HG03432 (cell line): ENCODE results near the gene EPS8L1.

Experiments used
- ATAC-seq: cut with Tn5 transposase; IDR thresholded peaks from one replicate; pipeline ENCODE4 v1.9.1; 2021; ENCODE audit warnings: mild to moderate bottlenecking, moderate library complexity; ENCODE audit not compliant: unreplicated experiment

Gene EPS8L1

DNA sequence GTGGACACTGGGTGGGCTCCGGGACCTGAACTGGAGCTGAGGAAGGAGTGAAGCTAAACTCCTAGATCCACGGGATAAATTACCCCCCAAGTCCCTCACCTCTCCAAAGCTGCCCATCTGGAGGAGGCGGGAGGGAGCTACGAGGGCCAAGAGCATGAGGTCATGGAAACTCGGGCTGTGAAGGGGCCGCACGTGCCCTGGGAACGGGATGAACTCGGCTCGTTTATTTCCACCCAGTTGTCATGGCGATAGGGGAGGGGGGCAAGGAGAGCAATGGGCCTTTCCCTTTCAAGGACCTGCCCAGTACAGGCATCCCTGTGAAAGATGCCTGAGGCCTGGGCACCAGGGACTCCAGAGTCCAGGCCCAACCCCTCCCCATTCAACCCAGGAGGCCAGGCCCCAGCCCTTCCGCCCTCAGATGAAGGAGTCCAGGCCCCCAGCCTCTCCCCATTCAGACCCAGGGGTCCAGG, 37.9 kb downstream of the EPS8L1 start:
- no peak for ATAC-seq

DNA sequence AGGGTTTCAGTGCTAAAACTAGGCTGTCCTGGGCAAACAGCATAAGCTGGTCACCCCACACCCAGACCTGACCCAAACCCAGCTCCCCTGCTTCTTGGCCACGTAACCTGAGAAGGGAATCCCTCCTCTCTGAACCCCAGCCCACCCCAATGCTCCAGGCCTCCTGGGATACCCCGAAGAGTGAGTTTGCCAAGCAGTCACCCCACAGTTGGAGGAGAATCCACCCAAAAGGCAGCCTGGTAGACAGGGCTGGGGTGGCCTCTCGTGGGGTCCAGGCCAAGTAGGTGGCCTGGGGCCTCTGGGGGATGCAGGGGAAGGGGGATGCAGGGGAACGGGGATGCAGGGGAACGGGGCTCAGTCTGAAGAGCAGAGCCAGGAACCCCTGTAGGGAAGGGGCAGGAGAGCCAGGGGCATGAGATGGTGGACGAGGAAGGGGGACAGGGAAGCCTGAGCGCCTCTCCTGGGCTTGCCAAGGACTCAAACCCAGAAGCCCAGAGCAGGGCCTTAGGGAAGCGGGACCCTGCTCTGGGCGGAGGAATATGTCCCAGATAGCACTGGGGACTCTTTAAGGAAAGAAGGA, 39.0 kb downstream of the EPS8L1 start:
- no peak for ATAC-seq

DNA sequence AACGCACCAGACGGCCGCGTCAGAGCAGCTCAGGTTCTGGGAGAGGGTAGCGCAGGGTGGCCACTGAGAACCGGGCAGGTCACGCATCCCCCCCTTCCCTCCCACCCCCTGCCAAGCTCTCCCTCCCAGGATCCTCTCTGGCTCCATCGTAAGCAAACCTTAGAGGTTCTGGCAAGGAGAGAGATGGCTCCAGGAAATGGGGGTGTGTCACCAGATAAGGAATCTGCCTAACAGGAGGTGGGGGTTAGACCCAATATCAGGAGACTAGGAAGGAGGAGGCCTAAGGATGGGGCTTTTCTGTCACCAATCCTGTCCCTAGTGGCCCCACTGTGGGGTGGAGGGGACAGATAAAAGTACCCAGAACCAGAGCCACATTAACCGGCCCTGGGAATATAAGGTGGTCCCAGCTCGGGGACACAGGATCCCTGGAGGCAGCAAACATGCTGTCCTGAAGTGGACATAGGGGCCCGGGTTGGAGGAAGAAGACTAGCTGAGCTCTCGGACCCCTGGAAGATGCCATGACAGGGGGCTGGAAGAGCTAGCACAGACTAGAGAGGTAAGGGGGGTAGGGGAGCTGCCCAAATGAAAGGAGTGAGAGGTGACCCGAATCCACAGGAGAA, 39.9 kb downstream of the EPS8L1 start:
- ATAC-seq = no peak

DNA sequence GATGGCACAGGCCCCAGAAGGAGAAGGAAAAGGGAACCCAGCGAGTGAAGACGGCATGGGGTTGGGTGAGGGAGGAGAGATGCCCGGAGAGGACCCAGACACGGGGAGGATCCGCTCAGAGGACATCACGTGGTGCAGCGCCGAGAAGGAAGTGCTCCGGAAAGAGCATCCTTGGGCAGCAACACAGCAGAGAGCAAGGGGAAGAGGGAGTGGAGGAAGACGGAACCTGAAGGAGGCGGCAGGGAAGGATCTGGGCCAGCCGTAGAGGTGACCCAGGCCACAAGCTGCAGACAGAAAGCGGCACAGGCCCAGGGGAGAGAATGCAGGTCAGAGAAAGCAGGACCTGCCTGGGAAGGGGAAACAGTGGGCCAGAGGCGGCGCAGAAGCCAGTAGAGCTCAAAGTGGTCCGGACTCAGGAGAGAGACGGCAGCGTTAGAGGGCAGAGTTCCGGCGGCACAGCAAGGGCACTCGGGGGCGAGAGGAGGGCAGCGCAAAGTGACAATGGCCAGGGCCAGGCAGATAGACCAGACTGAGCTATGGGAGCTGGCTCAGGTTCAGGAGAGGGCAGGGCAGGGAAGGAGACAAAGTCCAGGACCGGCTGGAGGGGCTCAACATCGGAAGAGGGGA, 40.7 kb downstream of the EPS8L1 start:
- no peak for ATAC-seq

DNA sequence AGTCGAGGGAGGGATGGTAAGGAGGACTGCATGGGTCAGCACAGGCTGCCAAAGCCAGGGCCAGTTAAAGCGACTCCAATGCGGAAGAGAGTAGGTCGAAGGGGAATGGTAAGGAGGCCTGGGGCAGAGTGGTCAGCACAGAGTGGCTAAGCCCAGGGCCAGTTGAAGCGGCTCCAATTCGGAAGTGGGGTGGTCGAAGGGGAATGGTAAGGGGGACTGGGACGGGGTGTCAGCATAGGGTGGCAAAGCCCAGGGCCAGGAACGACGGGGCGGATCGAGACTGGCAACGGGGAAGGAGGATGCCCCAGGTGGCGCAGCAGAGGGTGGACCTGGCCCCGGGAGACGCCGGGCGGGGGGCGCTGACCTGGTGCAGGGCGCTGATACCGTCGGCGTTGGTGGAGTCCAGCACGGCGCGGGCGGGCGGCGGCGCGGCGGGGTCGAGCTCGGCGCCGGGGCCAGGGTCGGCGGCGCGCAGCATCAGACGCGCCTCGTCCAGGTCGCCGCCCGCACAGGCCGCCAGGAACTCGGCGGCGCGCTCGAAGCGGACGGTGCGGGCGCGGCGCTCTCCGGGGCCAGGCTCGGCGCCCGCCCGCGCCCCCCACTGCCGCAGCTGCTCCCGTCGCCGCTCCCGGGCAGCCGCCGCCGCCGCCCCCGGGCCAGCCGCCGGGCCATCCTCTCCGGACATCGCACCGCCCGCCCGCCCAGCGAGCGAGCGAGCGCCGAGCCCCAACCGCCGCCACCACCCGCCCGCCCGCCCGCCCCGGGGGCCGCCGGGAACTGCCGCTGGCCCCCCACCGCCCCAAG, 41.4 kb downstream of the EPS8L1 start, which contains the start of gene PPP1R12C:
Gene PPP1R12C, minus strand, starts transcription at position 779 of the 804 bp plus-strand sequence. Its CDS starts 94 bp downstream, at position 685.
- peak; percentile 10 for ATAC-seq

DNA sequence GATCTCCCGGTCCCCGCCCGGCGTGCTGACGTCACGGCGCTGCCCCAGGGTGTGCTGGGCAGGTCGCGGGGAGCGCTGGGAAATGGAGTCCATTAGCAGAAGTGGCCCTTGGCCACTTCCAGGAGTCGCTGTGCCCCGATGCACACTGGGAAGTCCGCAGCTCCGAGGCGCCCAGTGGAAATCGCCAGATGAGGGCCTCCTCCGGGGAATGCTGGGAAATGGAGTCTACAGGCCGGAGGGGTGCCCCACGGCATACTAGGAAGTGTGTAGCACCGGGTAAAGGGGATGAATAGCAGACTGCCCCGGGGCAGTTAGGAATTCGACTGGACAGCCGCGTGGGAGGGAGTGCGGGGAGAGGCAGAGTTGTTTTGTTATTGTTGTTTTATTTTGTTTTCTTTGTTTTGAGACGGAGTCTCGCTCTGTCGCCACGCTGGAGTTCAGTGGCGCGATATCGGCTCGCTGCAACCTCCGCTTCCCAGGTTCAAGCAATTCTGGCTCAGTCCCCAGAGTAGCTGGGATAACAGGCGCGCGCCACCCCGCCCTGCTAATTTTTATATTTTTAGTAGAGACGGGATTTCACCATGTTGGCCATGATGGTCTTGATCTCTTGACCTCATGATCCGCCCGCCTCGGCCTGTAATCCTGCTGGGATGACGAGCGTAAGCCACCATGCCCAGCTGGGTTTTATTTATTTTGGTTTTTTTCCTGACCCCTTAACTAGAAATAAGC, 42.2 kb downstream of the EPS8L1 start:
- peak; percentile 81 for ATAC-seq

DNA sequence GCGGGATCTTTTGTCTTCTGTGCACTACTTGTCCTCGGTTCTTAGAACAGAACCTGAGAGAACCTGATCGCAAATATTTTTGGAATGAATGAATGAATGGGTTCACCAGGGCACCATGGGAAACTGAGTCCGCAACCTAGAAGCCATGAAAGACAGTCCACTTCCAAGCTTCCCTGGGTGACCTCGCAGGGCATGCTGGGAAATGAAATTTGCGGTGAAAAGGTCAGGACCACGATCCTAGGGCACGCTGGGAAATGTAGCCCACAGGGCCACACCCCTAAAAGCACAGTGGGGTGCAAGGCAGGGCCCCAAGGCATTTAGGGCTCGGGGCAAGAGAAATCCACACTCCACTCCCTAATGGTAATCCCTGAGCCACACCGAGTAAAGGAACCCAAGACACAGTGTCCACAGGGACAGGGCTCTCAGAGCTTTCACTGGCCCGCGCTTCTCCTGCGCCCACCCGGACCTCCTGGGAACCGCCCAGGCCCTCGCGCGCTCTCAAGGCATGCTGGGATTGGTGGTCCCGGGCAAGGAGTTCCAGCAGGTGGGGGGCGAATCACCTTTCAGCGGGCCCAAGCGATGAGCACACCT, 42.8 kb downstream of the EPS8L1 start:
- ATAC-seq = no peak

DNA sequence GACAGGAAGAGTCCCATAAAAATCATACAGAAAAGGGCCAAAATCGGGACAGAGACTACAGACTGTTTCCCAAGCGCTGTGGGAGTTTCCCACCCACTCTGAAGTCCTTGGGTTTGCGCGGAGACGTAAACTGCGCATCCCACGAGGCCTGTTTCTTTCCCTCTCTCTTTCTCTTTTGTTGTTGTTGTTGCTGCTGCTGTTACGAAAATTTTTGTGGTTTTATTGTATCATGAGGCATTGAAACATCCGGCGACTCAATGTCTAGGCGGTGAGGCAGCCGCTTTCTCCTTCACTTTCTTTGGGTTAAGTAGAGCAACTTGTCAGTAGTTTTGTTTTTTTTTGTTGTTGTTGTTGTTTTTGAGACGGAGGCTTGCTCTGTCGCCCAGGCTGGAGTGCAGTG, 43.4 kb downstream of the EPS8L1 start:
- no peak for ATAC-seq

DNA sequence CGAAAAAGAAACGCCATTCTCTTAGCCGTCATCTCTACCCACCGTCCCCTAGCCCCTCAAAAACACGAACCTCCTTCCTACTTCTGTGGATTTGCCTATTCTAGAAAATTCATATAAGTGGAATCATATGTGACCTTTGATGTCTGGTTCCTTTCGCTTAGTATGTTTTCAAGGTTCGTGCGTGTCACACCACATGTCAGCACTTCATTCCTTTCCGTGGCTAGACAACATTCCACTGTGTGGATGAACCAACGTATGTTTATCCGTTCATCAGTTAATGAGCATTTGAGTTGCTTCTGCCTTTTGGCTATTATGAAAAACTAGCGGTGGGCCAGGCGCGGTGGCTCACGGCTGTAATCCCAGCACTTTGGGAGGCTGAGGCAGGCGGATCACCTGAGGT, 55.8 kb downstream of the EPS8L1 start:
- no peak for ATAC-seq

DNA sequence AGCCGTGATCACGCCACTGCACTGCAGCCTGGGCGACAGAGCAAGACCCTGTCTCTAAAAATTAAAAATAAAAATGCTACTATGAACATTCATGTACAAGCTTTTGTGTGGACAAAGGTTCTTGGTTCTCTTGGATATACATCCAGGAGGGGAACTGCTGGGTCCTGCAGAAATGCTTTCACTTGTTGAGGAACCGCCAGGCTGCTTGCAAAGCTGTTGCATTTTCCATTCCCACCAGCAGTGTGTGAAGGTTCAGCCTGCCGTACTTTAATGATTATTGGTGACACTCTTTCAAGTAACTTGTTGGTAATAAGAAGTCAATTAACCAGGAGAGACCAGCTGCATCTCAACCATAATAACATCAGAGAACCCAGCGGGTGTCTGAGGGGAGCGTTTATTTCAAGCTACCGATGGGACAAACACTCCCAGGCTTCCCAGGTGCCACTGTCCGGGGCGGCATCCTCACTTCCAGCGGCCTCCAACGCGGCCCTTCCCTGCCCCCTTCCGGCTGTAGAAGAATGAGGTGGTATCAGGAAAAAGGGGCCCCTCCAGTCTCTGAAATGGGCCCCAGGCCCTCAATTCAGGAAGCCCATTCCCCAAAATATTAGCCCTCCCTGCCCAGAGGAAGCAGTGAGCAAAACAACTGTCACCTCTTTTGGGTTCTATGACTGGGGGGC, 56.9 kb downstream of the EPS8L1 start:
- no peak for ATAC-seq

DNA sequence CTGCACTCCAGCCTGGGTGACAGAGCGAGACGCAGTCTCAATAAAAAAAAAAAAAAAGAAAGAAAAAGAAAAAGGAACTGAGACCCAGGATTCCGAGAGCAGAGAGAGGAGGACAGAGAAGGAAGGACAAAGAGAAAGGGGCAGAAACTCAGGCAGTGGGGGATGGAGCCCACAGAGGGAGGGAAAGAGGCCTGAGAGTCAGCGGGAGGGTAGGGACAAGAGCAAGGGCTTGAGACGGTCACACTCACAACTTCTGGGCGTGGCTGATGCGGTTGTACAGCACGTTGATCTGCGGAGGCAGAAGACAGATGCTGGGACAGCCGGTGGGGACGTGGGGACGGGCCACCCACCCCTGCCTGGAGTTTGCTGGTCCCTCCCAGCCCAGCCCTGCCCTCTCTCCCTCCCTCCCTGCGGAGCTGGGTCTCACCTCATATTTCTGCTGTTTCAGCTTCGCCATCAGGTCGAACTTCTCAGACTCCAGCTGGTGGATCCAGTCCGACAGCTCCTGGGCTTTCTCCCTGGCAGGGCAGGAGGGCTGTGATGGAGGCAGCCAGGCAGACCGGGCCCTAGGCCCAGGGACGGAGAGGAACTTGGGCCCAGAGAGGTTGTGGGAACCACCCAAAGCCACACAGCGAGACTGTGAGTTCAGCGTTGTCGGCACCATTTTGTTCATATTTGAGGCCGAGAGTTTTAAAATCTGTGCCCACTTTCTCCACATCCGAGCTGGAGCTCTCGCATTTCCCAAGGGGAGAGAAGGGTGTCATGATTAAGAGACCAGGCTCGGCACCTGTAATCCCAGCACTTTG, 58.2 kb downstream of the EPS8L1 start:
- no peak for ATAC-seq

DNA sequence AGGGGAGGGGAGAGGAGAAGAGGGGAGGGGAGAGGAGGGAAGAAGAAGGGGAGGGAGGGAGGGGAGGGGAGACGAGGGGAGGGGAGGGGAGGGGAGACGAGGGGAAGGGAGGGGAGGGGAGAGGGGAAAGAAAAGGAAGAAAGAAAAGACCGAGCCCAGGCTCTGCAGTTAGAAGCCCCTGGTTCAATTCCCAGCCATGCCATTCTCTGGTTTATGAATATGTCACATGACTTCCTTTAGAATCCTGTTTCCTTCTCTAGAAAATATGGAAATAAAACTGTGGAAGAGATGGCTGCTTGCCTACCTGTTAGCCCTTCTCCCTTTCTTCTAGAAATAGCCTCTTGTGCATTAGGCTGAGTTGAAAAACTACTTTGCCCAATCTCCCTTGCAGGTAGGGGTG, 59.1 kb downstream of the EPS8L1 start:
- ATAC-seq = no peak

DNA sequence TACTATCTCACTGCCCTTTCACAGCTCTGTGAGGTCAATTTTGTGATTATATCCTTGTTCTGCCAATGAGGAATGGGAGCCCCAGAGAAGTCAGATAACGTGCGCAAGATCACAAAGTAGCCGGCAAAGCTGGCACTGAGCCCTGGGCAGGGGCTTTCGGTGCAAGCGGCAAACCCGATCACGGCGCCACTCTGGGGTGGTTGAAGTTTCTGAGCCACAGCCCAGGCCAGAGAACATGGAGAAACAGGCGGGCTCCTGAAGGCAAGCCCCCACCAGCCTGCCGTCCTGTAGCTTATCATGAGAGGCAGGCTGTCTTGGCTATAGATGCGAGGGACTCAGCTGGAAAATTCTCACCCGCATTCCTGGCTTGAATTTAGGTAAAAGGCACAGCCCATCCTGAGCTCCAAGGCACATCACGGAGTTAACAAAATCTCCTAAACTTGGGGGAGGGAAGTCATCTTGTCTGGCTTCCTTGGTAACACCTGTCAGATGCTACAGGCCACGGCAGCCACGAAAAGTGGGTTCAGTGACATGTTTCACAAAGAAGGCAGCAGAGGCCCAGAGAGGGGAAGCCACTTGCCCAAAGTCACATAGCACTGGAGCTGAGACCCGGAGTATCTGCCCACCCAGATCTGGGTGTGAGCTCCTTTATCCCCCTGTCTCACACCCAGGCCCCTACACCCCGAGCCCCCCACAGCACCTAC, 60.9 kb downstream of the EPS8L1 start:
- ATAC-seq = no peak
